Large intestine (tissue), 12 donors: ENCODE results near the gene MIP. TPM values are rescaled to one million over a fixed set of nuclear protein-coding genes. Genes with fewer than 3 reads are reported as not detected.
A peak's percentile ranks its signal among the peaks of the same experiment; 100 is the strongest.
"Not testable (repeated sequence)": the region's sequence is repeated elsewhere in the genome, so short reads cannot be mapped to it uniquely, and the experiment has no call there.

Experiments used
- DNase-seq, 2 donors: peaks; one replicate each; pipeline versions ENCODE4 v3.0.0 to v3.0.0-alpha.2; 2013
- H3K27ac ChIP-seq: one replicate; pipeline ENCODE4 v1.5.1; 2013; ENCODE audit warnings: low read length
- H3K27me3 ChIP-seq: 2 replicates; pipeline ENCODE4 v1.6.1; 2013; ENCODE audit warnings: low read length; ENCODE audit not compliant: control insufficient read depth, insufficient read depth
- H3K36me3 ChIP-seq: 2 replicates; pipeline ENCODE4 v1.6.1; 2013; ENCODE audit warnings: low read length; ENCODE audit not compliant: control insufficient read depth, insufficient read depth
- H3K4me1 ChIP-seq: one replicate; pipeline ENCODE4 v1.6.1; 2013; ENCODE audit warnings: low read length; ENCODE audit not compliant: control insufficient read depth, insufficient read depth
- H3K4me3 ChIP-seq: one replicate; pipeline ENCODE4 v1.5.1; 2013; ENCODE audit warnings: low read length
- H3K9me3 ChIP-seq: one replicate; pipeline ENCODE4 v1.6.1; 2013; ENCODE audit warnings: mild to moderate bottlenecking, low read depth, low read length, moderate library complexity; ENCODE audit not compliant: control insufficient read depth
- WGBS: methylation state at CpG from one replicate; pipeline ENCODE4 v1.1.5; 2013; ENCODE audit warnings: low lambda C conversion rate; ENCODE audit not compliant: insufficient coverage; 5-methylcytosine and 5-hydroxymethylcytosine counted together
- long read RNA-seq, 11 donors: transcript quantifications; one replicate each; lab custom pipeline, GENCODE V29; 2026
- polyA plus RNA-seq: library from polyadenylated mRNA; unstranded; fragments of 120-200 nt; gene quantifications from one replicate; pipeline ENCODE4 v1.2.1, GENCODE V29; 2013

The MIP gene
- 0.24 TPM for polyA plus RNA-seq
- long read RNA-seq, donor 1: 0 reads
- long read RNA-seq, donor 2: 0 reads
- long read RNA-seq, donor 3: 0 reads
- long read RNA-seq, donor 4: 0 reads
- long read RNA-seq, donor 5: 0 reads
- long read RNA-seq, donor 6: 0 reads
- long read RNA-seq, donor 7: 0 reads
- long read RNA-seq, donor 8: 0 reads
- long read RNA-seq, donor 9: 0 reads
- long read RNA-seq, donor 10: 0 reads
- long read RNA-seq, donor 11: 0 reads

GRCh38 chr12:56454557-56454956 lies at the start of gene MIP:
Gene MIP, minus strand, starts transcription at chr12:56454657. Its CDS starts 44 bp downstream, at chr12:56454613.
- Histone ChIP-seq H3K27me3 (no peaks in the 10 kb centered on the region), H3K4me3 (no peak within 1 kb of the TSS), H3K4me1 (peaks cover 3% of the 10 kb centered on the region), H3K27ac (no peak within 1 kb of the TSS), H3K9me3 (no peaks in the 10 kb centered on the region), H3K36me3 (no peaks in the 10 kb centered on the region)
- DNase-seq: no peak
- WGBS: no CpG with 5 or more reads among the region's 5 CpGs

- not testable (repeated sequence) for H3K4me1 ChIP-seq, H3K4me3 ChIP-seq, H3K36me3 ChIP-seq, H3K27ac ChIP-seq, H3K9me3 ChIP-seq, DNase-seq
- WGBS: no CpG with 5 or more reads among the region's 13 CpGs
- H3K27me3 ChIP-seq: peaks cover 11% of the 10 kb centered on the region
Measured at GRCh38 chr12:56499879-56500278, 45.4 kb upstream of the MIP start.

- not testable (repeated sequence) for H3K27ac ChIP-seq, H3K36me3 ChIP-seq, H3K4me1 ChIP-seq, DNase-seq, H3K4me3 ChIP-seq
- peaks cover 11% of the 10 kb centered on the region for H3K9me3 ChIP-seq
- no CpG with 5 or more reads among the region's 9 CpGs for WGBS
- peaks cover 11% of the 10 kb centered on the region for H3K27me3 ChIP-seq
Measured at GRCh38 chr12:56499452-56499851, 45.0 kb upstream of the MIP start.

- not testable (repeated sequence) for H3K4me3 ChIP-seq, H3K4me1 ChIP-seq, H3K36me3 ChIP-seq, DNase-seq, H3K27ac ChIP-seq
- H3K27me3 ChIP-seq: peaks cover 11% of the 10 kb centered on the region
- WGBS: no CpG with 5 or more reads among the region's 14 CpGs
- peaks cover 20% of the 10 kb centered on the region for H3K9me3 ChIP-seq
Measured at GRCh38 chr12:56498126-56498902, 43.9 kb upstream of the MIP start.

GRCh38 chr12:56496704-56497103 lies 42.2 kb upstream of the MIP start:
- H3K27ac ChIP-seq, H3K4me1 ChIP-seq, DNase-seq, H3K4me3 ChIP-seq, H3K36me3 ChIP-seq: not testable (repeated sequence)
- no CpG with 5 or more reads among the region's 17 CpGs for WGBS
- peaks cover 11% of the 10 kb centered on the region for H3K27me3 ChIP-seq
- peaks cover 20% of the 10 kb centered on the region for H3K9me3 ChIP-seq

GRCh38 chr12:56494481-56494880 lies 40.0 kb upstream of the MIP start:
- H3K27ac ChIP-seq, H3K4me1 ChIP-seq, H3K36me3 ChIP-seq, H3K4me3 ChIP-seq, DNase-seq: not testable (repeated sequence)
- no CpG with 5 or more reads among the region's 27 CpGs for WGBS
- Histone ChIP-seq H3K27me3 (peaks cover 17% of the 10 kb centered on the region), H3K9me3 (peaks cover 20% of the 10 kb centered on the region)

- H3K9me3 ChIP-seq: peaks cover 20% of the 10 kb centered on the region
- H3K27ac ChIP-seq, H3K4me1 ChIP-seq, H3K4me3 ChIP-seq, H3K36me3 ChIP-seq, DNase-seq: not testable (repeated sequence)
- H3K27me3 ChIP-seq: peaks cover 19% of the 10 kb centered on the region
- no CpG with 5 or more reads among the region's 15 CpGs for WGBS
Measured at GRCh38 chr12:56494106-56494415, 39.6 kb upstream of the MIP start.

GRCh38 chr12:56493409-56494105 lies 39.1 kb upstream of the MIP start:
- not testable (repeated sequence) for H3K4me1 ChIP-seq, DNase-seq
- peaks cover 18% of the 10 kb centered on the region for H3K27me3 ChIP-seq

GRCh38 chr12:56490360-56490759 lies 35.9 kb upstream of the MIP start:
- peaks cover 24% of the 10 kb centered on the region for H3K27me3 ChIP-seq
- DNase-seq: peak; percentile 22 to 59
- H3K4me1 ChIP-seq: peaks cover 5% of the 10 kb centered on the region
- H3K36me3 ChIP-seq: no peaks in the 10 kb centered on the region
- no peak overlapping the region for H3K4me3 ChIP-seq
- H3K27ac ChIP-seq: no peak overlapping the region
- H3K9me3 ChIP-seq: peaks cover 22% of the 10 kb centered on the region

More at GRCh38 chr12:56493409-56494105, 39.1 kb upstream of the MIP start:
- not testable (repeated sequence) for H3K36me3 ChIP-seq, H3K4me3 ChIP-seq, H3K27ac ChIP-seq
- H3K9me3 ChIP-seq: peaks cover 23% of the 10 kb centered on the region
- WGBS: 81% methylated on average over 5 of the region's 31 CpGs

GRCh38 chr12:56488041-56488955 lies 33.8 kb upstream of the MIP start, which contains the start of gene GLS2:
Gene GLS2, minus strand, starts transcription at chr12:56488161. Its CDS starts 43 bp downstream, at chr12:56488118.
- Histone ChIP-seq H3K27me3 (peaks cover 24% of the 10 kb centered on the region), H3K4me3 (peak within 1 kb of the TSS; percentile 45), H3K27ac (no peak within 1 kb of the TSS), H3K9me3 (peaks cover 6% of the 10 kb centered on the region), H3K4me1 (peaks cover 5% of the 10 kb centered on the region), H3K36me3 (no peaks in the 10 kb centered on the region)
- no CpG with 5 or more reads among the region's 59 CpGs for WGBS
- peak; percentile 72 to 85 for DNase-seq
